SJCRH30 (cell line): ENCODE data around the gene CCL22. TPM values are rescaled to one million over a fixed set of nuclear protein-coding genes. Genes with fewer than 3 reads are reported as not detected.
A peak's percentile ranks its signal among the peaks of the same experiment; 100 is the strongest.
"Not testable (repeated sequence)": the region's sequence is repeated elsewhere in the genome, so short reads cannot be mapped to it uniquely, and the experiment has no call there.

Source experiments
- DNase-seq, 2 experiments: peaks; one replicate each; pipeline ENCODE4 v3.0.0-alpha.2; 2015 to 2020
- H3K27ac ChIP-seq: fragments of 250-450 bp; sonication (Bioruptor Pico); 2 replicates; pipeline ENCODE4 v1.5.1; 2020; ENCODE audit warnings: mild to moderate bottlenecking, moderate library complexity
- H3K27me3 ChIP-seq: fragments of 250-450 bp; sonication (Bioruptor Pico); 2 replicates; pipeline ENCODE4 v1.5.1; 2020; ENCODE audit warnings: mild to moderate bottlenecking, moderate library complexity
- H3K36me3 ChIP-seq: fragments of 250-450 bp; sonication (Bioruptor Pico); 2 replicates; pipeline ENCODE4 v1.5.1; 2020; ENCODE audit warnings: mild to moderate bottlenecking, moderate library complexity
- H3K4me1 ChIP-seq: fragments of 250-450 bp; sonication (Bioruptor Pico); 2 replicates; pipeline ENCODE4 v1.5.1; 2020; ENCODE audit warnings: mild to moderate bottlenecking, moderate library complexity
- H3K4me3 ChIP-seq: fragments of 250-450 bp; sonication (Bioruptor Pico); 2 replicates; pipeline ENCODE4 v1.5.1; 2020; ENCODE audit warnings: mild to moderate bottlenecking, moderate library complexity
- H3K9me3 ChIP-seq: fragments of 250-450 bp; sonication (Bioruptor Pico); replicated peaks from 2 replicates; pipeline ENCODE4 v1.5.1; 2020; ENCODE audit warnings: mild to moderate bottlenecking, moderate library complexity
- total RNA-seq: library from RNA; depleted of rRNA; stranded (reverse); fragments of >200 nt; shearing (Covaris generic); gene quantifications from 2 replicates; pipeline ENCODE4 v1.2.3, GENCODE V29; 2014

The CCL22 gene
- total RNA-seq, 1 experiment from 2014 or later = not detected

DNA sequence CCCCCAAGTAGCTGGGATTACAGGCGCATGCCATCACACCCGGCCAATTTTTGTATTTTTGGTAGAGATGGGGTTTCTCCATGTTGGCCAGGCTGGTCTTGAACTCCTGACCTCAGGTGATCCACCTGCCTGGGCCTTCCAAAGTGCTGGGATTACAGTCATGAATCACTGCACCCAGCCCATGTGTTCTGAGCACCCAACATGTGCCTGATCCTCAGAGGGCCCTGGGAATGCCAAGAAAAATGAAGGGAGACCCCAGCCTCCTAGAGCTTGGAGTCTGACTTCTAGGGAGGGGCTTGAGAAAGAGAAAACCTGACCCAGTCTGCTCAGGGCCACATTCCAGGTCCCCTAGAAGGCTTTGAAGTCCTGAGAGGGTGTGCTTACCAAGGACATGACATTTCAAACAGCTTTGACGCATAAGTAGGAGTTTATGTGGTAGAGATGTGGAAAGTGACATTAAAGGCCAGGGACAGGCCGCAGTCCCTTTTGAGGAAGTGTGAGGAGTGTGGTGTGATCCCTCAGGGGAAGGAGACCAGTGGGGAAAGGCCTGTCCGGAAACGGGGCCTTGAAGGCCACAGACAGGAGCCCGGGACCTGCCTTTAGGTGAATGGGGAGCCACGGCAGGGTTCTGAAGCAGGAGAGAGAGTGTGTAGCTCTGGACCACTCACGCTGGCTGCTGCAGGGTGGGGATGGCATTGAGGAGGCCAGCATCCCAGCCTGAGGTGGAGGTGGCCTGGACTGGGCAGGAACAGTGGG is 1.1 kb upstream of the CCL22 start:
- DNase-seq = no peak
- 0 out of 2 replicates have a peak, but pooled peaks cover 2% of the 10 kb centered on the region for H3K27me3 ChIP-seq
- no peaks in the 10 kb centered on the region for H3K4me1 ChIP-seq

DNA sequence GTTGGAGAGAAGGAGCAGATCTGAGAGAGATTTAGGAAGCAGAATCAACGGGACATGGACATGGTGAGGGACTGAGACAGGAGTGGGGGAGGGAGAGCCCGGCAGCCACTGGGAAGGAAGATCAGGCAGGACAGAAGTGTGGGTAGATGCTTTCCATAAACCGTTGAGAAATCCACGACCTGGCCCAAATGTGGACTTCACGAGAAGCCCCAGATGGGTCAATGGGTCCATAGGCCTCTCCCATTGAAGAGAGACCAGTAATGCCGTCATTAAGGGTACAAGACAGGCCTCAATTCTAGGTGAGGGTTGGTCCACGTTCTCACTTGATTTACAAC is 530 bp upstream of the CCL22 start:
- no peak overlapping the region for H3K4me3 ChIP-seq
- 0 out of 2 replicates have a peak, but pooled peaks cover 5% of the 10 kb centered on the region for H3K27me3 ChIP-seq
- no peaks in the 10 kb centered on the region for H3K4me1 ChIP-seq
- no peaks in the 10 kb centered on the region for H3K9me3 ChIP-seq
- no peaks in the 10 kb centered on the region for H3K36me3 ChIP-seq
- no peak overlapping the region for H3K27ac ChIP-seq
- DNase-seq = no peak

More for the DNA sequence above, 1.1 kb upstream of the CCL22 start:
- Histone ChIP-seq H3K4me3 (no peak overlapping the region), H3K9me3 (no peaks in the 10 kb centered on the region), H3K27ac (no peak overlapping the region), H3K36me3 (no peaks in the 10 kb centered on the region)

DNA sequence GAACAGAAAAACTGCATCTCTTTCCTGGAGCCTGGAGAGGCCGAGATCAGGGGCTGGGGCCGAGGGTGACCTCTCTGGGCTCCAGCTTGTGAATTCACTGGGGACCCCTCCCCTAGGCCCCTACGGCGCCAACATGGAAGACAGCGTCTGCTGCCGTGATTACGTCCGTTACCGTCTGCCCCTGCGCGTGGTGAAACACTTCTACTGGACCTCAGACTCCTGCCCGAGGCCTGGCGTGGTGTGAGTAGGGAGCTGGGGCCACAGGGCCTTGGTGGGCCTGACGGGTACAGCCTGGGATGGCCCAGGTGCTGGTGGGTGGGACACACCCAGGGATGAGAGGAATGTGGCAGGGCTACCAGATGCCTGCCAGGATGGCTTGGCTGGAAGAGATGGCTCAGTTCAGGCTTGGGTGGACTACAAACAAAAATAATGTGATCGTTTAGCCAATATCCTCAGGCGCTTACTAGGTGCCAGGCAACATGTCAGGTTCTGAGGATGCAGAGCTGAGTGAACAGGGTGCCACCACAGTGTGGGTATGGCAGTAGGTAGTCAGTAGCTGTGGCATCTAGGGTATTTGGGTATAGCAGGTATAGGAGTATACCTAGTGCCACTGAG is 1.8 kb downstream of the CCL22 start:
- Histone ChIP-seq H3K27ac (no peak overlapping the region), H3K4me3 (no peak overlapping the region), H3K36me3 (no peaks in the 10 kb centered on the region), H3K9me3 (no peaks in the 10 kb centered on the region), H3K4me1 (no peaks in the 10 kb centered on the region), H3K27me3 (peaks cover 8% of the 10 kb centered on the region; the same call in 1 of the 2 replicates)
- DNase-seq = no peak

DNA sequence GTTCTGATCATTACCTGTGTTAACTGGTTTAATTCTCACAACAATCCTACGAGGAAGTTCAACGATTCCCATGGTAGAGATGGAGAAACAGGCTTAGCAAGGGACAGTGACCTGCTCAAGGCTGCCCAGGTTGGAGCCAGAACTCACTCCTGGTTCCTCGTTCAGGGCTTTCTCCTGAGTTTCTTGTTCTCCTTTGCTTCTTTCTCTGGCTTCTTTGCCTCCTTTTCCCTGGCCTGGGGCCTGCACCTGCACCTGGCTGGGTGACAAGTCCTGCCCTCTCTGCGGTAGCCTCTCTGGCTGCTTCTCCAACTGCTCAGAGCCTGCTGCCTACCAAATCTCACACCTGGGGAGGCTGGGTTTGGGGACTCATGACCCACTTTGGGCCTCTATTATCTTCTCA is 2.8 kb downstream of the CCL22 start:
- Histone ChIP-seq H3K27me3 (peaks cover 15% of the 10 kb centered on the region; the same call in 1 of the 2 replicates), H3K27ac (no peak overlapping the region), H3K9me3 (no peaks in the 10 kb centered on the region), H3K36me3 (no peaks in the 10 kb centered on the region), H3K4me3 (no peak overlapping the region), H3K4me1 (no peaks in the 10 kb centered on the region)
- DNase-seq = no peak

DNA sequence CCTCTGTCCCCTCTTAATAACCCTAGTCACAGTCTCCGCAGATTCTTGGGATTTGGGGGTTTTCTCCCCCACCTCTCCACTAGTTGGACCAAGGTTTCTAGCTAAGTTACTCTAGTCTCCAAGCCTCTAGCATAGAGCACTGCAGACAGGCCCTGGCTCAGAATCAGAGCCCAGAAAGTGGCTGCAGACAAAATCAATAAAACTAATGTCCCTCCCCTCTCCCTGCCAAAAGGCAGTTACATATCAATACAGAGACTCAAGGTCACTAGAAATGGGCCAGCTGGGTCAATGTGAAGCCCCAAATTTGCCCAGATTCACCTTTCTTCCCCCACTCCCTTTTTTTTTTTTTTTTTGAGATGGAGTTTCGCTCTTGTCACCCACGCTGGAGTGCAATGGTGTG is 5.6 kb downstream of the CCL22 start:
- Histone ChIP-seq H3K36me3 (no peaks in the 10 kb centered on the region), H3K4me1 (no peaks in the 10 kb centered on the region), H3K9me3 (no peaks in the 10 kb centered on the region), H3K27me3 (peaks cover 15% of the 10 kb centered on the region), H3K4me3 (no peak overlapping the region), H3K27ac (no peak overlapping the region)
- no peak for DNase-seq

DNA sequence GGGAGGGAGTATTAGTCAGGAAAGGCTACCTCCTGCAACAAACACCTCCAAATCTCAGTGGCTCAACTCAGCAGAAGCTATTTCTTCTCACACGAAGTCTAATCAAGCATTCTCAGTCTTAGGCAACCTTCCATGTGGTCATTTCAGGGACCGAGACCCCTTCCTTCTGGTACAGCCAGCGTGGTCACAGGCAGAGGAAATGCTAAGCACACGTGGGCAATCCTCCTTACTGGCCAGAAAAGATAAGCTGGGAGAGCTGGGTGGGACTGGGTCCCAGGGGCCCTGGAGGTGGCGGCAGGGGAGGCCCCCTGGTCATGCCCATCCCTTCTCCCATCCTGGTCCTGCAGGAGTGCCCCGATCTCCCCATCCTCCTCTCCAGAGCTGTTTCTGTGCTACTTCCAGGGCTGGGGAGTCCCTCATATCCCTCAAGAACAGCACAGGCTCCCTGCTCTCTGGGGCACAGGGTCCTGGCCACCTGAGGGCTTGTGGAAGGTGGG is 8.0 kb downstream of the CCL22 start:
- Histone ChIP-seq H3K9me3 (no peaks in the 10 kb centered on the region), H3K27me3 (peaks cover 15% of the 10 kb centered on the region), H3K36me3 (no peaks in the 10 kb centered on the region), H3K4me3 (no peak overlapping the region), H3K27ac (no peak overlapping the region), H3K4me1 (no peaks in the 10 kb centered on the region)
- no peak for DNase-seq

DNA sequence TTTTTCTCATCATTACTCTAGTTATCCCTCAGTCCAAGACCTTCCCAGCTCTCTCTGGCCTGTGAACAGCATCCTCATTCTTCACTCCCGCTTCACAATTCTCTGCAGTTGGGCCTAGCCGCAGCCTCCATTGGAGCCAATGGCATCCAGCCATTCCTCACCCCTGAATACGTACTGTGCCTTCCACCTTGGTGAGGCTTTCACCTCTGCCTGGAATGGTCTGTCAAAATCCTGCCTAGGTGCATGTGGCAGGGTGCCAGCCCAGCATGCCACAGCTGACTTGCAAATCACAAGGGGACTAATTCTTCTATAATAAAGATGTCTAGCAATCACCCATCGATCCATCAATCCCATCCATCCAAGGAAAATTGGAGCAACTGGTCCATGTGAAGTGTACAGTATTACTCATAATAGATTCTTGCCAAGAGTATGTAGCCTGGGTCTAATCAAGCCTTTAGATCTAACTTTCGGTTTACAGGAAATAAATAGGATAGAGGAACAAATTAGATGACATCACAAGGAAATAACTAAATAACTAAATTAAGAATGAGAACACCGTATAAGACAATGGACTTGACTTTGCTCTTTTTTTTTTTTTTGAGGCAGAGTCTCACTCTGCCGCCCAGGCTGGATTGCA is 8.7 kb downstream of the CCL22 start:
- Histone ChIP-seq H3K9me3 (no peaks in the 10 kb centered on the region), H3K27me3 (peaks cover 15% of the 10 kb centered on the region), H3K4me3 (no peak overlapping the region), H3K36me3 (no peaks in the 10 kb centered on the region), H3K4me1 (no peaks in the 10 kb centered on the region), H3K27ac (no peak overlapping the region)
- no peak for DNase-seq

DNA sequence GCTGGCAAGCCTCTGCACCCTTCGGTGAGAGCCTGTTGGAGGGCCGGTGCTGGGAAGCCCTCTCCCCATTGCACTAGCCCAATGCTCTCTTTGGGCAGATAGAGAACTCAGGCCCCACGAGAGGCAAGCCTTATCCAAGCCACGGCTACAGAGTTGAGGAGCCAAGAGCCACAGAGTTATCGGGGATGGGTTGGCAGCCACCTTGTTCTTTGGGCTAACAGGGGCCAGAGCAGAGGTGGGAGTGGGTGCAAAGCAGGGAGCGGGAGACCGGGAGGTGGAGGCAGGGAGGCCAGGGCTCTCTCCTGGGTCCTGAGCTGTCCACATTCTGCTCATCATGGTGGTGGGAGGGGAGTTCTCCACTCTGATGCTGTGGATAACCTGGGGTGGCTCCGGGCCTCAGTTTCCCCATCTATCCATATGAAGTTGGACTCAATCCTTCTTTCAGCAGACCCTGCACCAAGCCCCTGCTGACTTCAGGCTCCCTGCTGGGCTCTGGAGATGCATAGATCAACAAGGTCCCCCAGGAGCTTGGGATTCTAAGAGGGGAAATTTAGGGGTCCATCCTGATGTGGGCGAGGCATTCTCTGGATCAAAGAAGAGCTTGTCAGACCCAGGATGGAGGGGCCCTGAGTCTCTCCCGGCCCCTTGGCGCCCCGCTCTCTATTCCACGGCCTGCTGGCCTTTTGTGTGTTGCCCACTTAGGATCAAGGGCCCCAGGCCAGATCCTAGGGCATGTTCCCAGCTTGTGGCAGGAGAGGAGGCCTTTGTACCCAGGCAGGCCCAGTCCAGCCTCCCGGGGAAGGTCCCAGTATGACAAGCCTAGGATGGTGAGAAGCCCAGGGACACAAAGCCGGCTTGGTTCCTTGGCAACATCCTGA is 13.2 kb downstream of the CCL22 start:
- no peak overlapping the region for H3K27ac ChIP-seq
- H3K9me3 ChIP-seq = no peaks in the 10 kb centered on the region
- no peaks in the 10 kb centered on the region; the same call in none of the 2 replicates for H3K27me3 ChIP-seq
- no peak overlapping the region; the same call in 1 of the 2 replicates for H3K4me3 ChIP-seq
- DNase-seq = no peak
- peaks cover 12% of the 10 kb centered on the region for H3K4me1 ChIP-seq
- no peaks in the 10 kb centered on the region for H3K36me3 ChIP-seq

DNA sequence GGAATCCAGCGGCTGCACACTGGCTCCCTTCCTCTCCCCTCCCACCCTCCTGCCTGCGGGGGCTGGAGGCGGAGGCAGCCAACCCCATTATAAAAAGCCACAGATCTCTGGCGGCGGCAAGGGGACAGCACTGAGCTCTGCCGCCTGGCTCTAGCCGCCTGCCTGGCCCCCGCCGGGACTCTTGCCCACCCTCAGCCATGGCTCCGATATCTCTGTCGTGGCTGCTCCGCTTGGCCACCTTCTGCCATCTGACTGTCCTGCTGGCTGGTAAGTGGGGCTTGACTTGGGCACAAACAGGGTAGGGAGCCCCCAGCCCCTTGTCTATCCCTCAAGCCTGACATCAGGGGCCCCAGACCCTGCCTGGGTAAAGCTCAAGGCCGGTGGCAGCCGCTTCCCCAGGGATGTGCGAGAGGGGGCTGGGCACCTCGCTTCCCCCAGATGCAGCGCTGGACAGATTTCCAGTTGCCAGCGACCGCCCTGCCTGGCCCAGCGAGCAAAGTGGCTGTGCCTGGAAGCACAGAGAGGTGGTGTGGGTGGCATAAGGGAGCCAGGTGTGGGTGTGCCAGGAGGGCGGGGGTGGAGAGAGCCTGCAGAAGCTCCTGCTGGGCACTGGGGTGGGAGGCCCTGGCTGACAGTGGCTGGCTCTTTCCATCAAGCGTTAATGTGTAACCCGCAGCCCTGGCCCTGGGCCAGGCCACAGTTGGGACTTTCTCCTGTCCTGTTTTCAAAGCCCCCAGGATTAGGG is 14.0 kb downstream of the CCL22 start, which contains the start of gene CX3CL1:
TSS of gene CX3CL1 (plus strand) at position 119 of the 745 bp plus-strand sequence. CDS start at position 198, 79 bp downstream.
- no peak within 1 kb of the TSS for H3K27ac ChIP-seq
- DNase-seq = peak; percentile 74 to 77
- H3K27me3 ChIP-seq = no peaks in the 10 kb centered on the region; the same call in none of the 2 replicates
- H3K4me1 ChIP-seq = peaks cover 14% of the 10 kb centered on the region
- H3K4me3 ChIP-seq = peak within 1 kb of the TSS; percentile 45
- H3K9me3 ChIP-seq = no peaks in the 10 kb centered on the region
- no peaks in the 10 kb centered on the region for H3K36me3 ChIP-seq

DNA sequence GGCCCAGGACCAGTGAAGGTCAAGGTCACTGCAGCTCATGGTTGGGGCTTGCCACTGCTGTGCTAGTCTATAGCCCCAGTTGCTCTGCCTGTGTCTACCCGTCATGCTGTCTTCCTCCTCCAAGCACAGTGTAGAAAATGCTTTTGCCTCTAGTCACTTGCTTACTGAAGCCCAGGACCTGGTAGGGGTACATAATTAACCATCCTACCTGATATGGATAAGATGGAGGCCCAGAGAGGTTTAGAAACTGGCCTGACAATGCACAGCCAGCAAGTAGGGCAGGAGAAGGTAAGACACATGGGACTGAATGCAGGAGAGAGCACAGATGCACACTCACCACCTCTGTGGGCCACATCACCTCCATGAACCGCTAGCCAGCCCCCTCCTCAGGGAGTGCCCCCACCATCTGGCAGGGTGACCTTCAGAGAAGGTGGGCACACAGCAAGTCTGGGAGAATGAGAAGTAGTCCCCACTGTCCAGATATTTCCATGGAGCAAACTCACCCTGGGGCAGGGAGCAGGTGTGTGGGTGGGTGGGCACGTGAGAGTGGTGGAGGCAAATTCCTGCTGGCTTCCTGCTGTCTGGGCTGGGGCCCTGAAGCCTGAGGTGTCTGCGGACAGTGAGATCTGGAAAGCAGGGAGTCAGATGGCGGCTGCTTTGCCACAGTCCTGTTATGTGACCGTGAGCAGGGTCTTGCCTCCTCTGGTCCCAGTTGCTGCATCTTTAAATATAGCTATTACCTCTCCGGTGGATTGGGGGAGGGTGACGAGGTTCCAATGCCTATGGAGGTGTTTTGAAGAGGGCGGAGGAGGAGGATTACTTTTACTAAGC is 14.7 kb downstream of the CCL22 start:
- H3K27ac ChIP-seq = no peak overlapping the region
- peak; percentile 29 to 41 for DNase-seq
- no peaks in the 10 kb centered on the region for H3K36me3 ChIP-seq
- no peak overlapping the region for H3K4me3 ChIP-seq
- no peaks in the 10 kb centered on the region; the same call in 1 of the 2 replicates for H3K27me3 ChIP-seq
- peaks cover 21% of the 10 kb centered on the region for H3K4me1 ChIP-seq
- H3K9me3 ChIP-seq = no peaks in the 10 kb centered on the region

DNA sequence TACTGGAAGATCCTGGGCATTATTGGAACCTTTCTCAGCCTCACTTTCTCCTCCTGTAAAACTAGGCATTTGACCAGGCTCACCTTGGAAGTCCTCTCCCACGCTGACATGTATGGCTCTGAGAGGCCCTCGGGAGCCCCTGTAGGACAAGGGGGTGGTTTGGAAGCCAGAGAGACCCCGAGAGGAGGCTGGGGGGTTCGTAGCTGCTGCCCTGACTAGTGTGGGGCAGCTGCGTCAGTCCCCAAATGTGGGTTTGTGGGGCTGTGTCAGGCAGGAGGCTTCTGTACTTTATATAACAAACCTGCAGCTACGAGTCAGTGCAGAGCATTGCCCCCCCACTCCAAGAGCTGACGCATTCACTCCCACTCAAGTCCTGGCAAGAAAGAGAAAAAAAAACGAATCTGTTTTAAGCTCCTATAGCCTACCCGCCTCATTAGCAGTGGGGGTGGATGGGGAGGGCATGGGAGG is 15.5 kb downstream of the CCL22 start:
- no peak for DNase-seq
- peaks cover 21% of the 10 kb centered on the region for H3K4me1 ChIP-seq
- no peak overlapping the region for H3K27ac ChIP-seq
- no peaks in the 10 kb centered on the region; the same call in 1 of the 2 replicates for H3K27me3 ChIP-seq
- no peak overlapping the region for H3K4me3 ChIP-seq
- no peaks in the 10 kb centered on the region for H3K9me3 ChIP-seq
- H3K36me3 ChIP-seq = no peaks in the 10 kb centered on the region

DNA sequence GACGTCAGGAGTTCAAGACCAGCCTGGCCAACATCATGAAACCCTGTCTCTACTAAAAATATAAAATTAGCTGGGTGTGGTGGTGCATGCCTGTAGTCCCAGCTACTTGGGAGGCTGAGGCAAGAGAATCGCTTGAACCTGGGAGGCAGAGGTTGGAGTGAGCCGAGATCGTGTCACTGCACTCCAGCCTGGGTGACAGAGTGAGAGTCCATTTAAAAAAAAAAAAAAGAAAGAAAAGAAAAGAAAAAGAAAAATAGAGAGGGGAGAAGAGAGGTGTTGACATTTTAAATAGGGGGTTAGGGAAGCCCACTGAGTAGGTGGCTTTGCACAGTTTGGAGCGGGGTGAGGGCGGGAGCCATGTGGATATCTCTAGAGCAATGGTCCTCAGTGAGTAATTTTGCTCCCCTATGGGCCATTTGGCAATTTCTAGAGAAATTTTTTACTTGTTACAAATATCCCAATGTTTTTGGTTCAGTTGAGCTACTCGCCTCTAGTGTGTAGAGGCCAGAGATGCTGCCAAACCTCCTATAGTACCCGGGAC is 16.4 kb downstream of the CCL22 start:
- H3K27me3 ChIP-seq, DNase-seq, H3K27ac ChIP-seq, H3K4me3 ChIP-seq, H3K36me3 ChIP-seq, H3K9me3 ChIP-seq: not testable (repeated sequence)
- peaks cover 21% of the 10 kb centered on the region for H3K4me1 ChIP-seq
